ENCODE results near the gene FOXN3.

DNA sequence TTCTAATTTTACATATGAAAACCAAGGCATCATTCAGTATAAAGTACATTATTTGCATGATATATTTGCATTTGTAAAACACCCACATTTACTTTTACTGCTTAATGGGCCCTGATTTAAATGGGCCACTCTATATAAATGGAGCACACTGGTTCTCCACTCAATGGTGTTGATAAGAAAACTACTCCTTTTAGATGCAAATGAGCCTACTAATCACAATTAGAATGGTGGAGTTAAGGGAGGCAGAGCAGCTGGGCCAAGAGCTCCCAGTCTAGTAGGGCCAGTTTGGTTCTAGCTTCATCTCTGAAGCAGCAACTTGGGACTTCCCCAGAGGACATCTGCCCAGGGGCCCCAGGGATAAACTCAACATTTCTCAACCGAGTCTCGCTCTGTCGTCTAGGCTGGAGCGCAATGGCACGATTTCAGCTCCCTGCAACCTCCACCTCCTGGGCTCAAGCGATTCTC lies 120.7 kb downstream of the FOXN3 start:
- TF ChIP-seq YY1 (IDR thresholded peaks at IDR 0.05; ENCODE audit: insufficient read depth, insufficient read length) (no peak), ZNF274 (IDR thresholded peaks at IDR 0.05; ENCODE audit: low read depth, low read length) (no peak), SUZ12 (IDR thresholded peaks at IDR 0.05; ENCODE audit: extremely low read depth, insufficient read depth, insufficient read length) (no peak)

Data from NT2/D1 (cell line).